Ovary (tissue), 9 donors: Measurements from ENCODE around the gene MEDAG. TPM values are rescaled to one million over a fixed set of nuclear protein-coding genes. Genes with fewer than 3 reads are reported as not detected.

Source experiments
- DNase-seq, 5 donors: peaks; one replicate each; pipeline ENCODE4 v3.0.0-alpha.2; 2019 to 2020
- H3K27ac ChIP-seq, 2 donors: fragments of 200-600 bp; one replicate each; pipeline versions ENCODE4 v1.5.1 to v1.8.0; 2019 to 2022
- H3K27me3 ChIP-seq: fragments of 200-600 bp; one replicate; pipeline ENCODE4 v1.8.0; 2022
- H3K36me3 ChIP-seq: fragments of 200-600 bp; sonication (generic); one replicate; pipeline ENCODE4 v1.5.1; 2019
- H3K4me1 ChIP-seq: one replicate; pipeline ENCODE4 v1.8.1; 2013; ENCODE audit warnings: mild to moderate bottlenecking, moderate library complexity; ENCODE audit not compliant: insufficient read depth
- H3K4me3 ChIP-seq: fragments of 200-600 bp; sonication (generic); one replicate; pipeline ENCODE4 v1.5.1; 2017
- H3K9me3 ChIP-seq, 2 donors: fragments of 200-600 bp in 1 of 2; sonication (generic) in 1 of 2; one replicate each; pipeline versions ENCODE4 v1.5.1 to v1.8.1; 2013 to 2019; ENCODE audit warnings: mild to moderate bottlenecking in 1 of 2, moderate library complexity in 1 of 2
- CTCF ChIP-seq, 3 donors: fragments of 450-650 bp in 2 of 3; fragments of 200-600 bp in 1 of 3; IDR thresholded peaks; one replicate each; pipeline versions ENCODE4 v1.5.1 to v1.8.0; 2016 to 2022; ENCODE audit warnings: antibody characterized with exemption in 3 of 3, mild to moderate bottlenecking in 1 of 3
- EP300 ChIP-seq: sonication (generic); formaldehyde crosslinking; IDR thresholded peaks from one replicate; pipeline ENCODE4 v1.6.1; 2017; ENCODE audit warnings: antibody characterized with exemption
- POLR2A ChIP-seq: fragments of 450-650 bp; IDR thresholded peaks from one replicate; pipeline ENCODE4 v1.6.1; 2017; ENCODE audit warnings: antibody characterized with exemption, mild to moderate bottlenecking, moderate library complexity
- WGBS, 3 donors: extraction: QIAGEN DNeasy Blood & Tissue Kit in 1 of 3; methylation state at CpG; one replicate each; pipeline versions ENCODE4 v1.1.5 to v1.1.7; 2013 to 2017; 5-methylcytosine and 5-hydroxymethylcytosine counted together
- intact Hi-C, 4 donors: fragments of 100-400 bp; cut with DNase I; formaldehyde crosslinking; loops; one replicate each; pipeline versions ENCODE4 v1.11.0 to v1.15.1; 2022 to 2023
- polyA plus RNA-seq, 2 donors: library from polyadenylated mRNA; stranded (reverse); fragments of 200-250 nt in 1 of 2; fragments of 350-450 nt in 1 of 2; fragmentation: Illumina TruSeq in 1 of 2; extraction: RNeasy Lipid Tissue Mini Kit (QIAGEN cat#74804) in 1 of 2; gene quantifications; one replicate each; pipeline ENCODE4 v1.2.3, GENCODE V29; 2013 to 2014
- total RNA-seq, 7 donors: library from RNA; depleted of rRNA in 2 of 7; stranded (reverse); fragments of >200 nt in 2 of 7; fragmentation: NEBNext Ultra II Directional in 3 of 7; extraction: Animal tissue kit (Norgen Biotek cat#: 25700) in 3 of 7; gene quantifications; one replicate each; pipeline versions ENCODE4 v1.1.0 to v1.2.4, GENCODE V29; 2016 to 2023
- donor health status: DM: no; HTN: no; CAD: no; lungs with moderate emphysema.
- donor health status: DM: no; HTN: no; CAD: no.
- donor health status: Bipolar disorder and iron deficiency.
- donor health status: DM: yes; HTN: yes; CAD: no.
- donor health status: DM: no; HTN: no; CAD: no.
- donor health status: DM: yes; HTN: yes; CAD: no.

The MEDAG gene
- total and polyA plus RNA-seq, 9 donors: 3.5 to 44.0 (median 17.2) TPM

GRCh38 chr13:30972888-30973377, 66.9 kb downstream of the MEDAG start:
- Histone ChIP-seq H3K36me3 (no peaks in the 10 kb centered on the region), H3K9me3 (no peaks in the 10 kb centered on the region), H3K4me1 (no peaks in the 10 kb centered on the region), H3K27ac (no peak overlapping the region), H3K4me3 (no peak overlapping the region), H3K27me3 (no peaks in the 10 kb centered on the region)
- no peak for DNase-seq
- WGBS, 3 donors: 2 to 13% (median 10%) methylated on average over 1 of the region's 1 CpG
- intact Hi-C loops: no loop called here
- no peak for TF ChIP-seq EP300

GRCh38 chr13:30974350-30974749, 68.3 kb downstream of the MEDAG start:
- no peaks in the 10 kb centered on the region for H3K27me3 ChIP-seq
- H3K27ac ChIP-seq: no peak overlapping the region
- intact Hi-C loops: no loop called here
- no peak for DNase-seq
- no peaks in the 10 kb centered on the region for H3K9me3 ChIP-seq
- H3K4me1 ChIP-seq: no peaks in the 10 kb centered on the region
- H3K36me3 ChIP-seq: no peaks in the 10 kb centered on the region
- WGBS, 3 donors: 11 to 12% (median 11%) methylated on average over 2 of the region's 2 CpGs
- TF ChIP-seq EP300 (no peak), POLR2A (no peak), CTCF (IDR thresholded peaks at IDR 0.05) (no peak)
- no peak overlapping the region for H3K4me3 ChIP-seq

Other genes starting within 250 kb of the MEDAG start
- 10 to 100 TPM in 4 of 7 donors, 1 to 10 TPM in 3; 3.3 to 30.3 (median 10.8) TPM for gene ALOX5AP, start 170.7 kb upstream of the MEDAG start, total RNA-seq
- 10 to 100 TPM in 1 of 2 donors, 1 to 10 TPM in 1; 7.8 to 41.6 TPM for gene ALOX5AP, start 170.7 kb upstream of the MEDAG start, polyA plus RNA-seq
- gene TEX26, start 26.4 kb downstream of the MEDAG start, total RNA-seq: not detected
- gene TEX26, start 26.4 kb downstream of the MEDAG start, polyA plus RNA-seq: under 1 TPM in 1 of 2 donors, not detected in 1; 0.45 TPM